PFSK-1 (cell line): ENCODE results near the gene VDAC1.

Source experiments
- FOXP2 ChIP-seq: optimal IDR thresholded peaks from 2 replicates; pipeline ENCODE3; 2011; ENCODE audit warnings: borderline replicate concordance, control low read depth, inconsistent platforms; ENCODE audit not compliant: insufficient read depth; ENCODE audit errors: extremely low read length, extremely low read depth
- POLR2AphosphoS5 ChIP-seq: IDR thresholded peaks from 2 replicates; pipeline ENCODE4 v1.6.1; 2012; ENCODE audit warnings: low read depth, mild to moderate bottlenecking, control low read depth, low read length, moderate library complexity
- REST ChIP-seq, 2 experiments: IDR thresholded peaks; 2 replicates each; pipeline versions ENCODE4 v1.6.1 to v1.8.0; 2011 to 2012; ENCODE audit warnings: low read depth in 2 of 2, low read length in 2 of 2, control low read depth in 1 of 2, inconsistent platforms in 1 of 2, mild to moderate bottlenecking in 1 of 2, moderate library complexity in 1 of 2; ENCODE audit not compliant: insufficient read depth in 1 of 2
- SIN3A ChIP-seq: IDR thresholded peaks from 2 replicates; pipeline ENCODE4 v1.6.1; 2012; ENCODE audit warnings: mild to moderate bottlenecking, low read length, moderate library complexity, borderline replicate concordance; ENCODE audit not compliant: insufficient read depth
- TAF1 ChIP-seq: IDR thresholded peaks from 2 replicates; pipeline ENCODE4 v1.6.1; 2012; ENCODE audit warnings: low read length, control low read depth, borderline replicate concordance; ENCODE audit not compliant: insufficient read depth

VDAC1 gene

GRCh38 chr5:133925866-133926488 lies 78.8 kb downstream of the VDAC1 start:
- no peak for TF ChIP-seq FOXP2
- TF ChIP-seq TAF1 = no peak
- TF ChIP-seq SIN3A = no peak
- no peak for TF ChIP-seq REST (IDR thresholded peaks at IDR 0.05; ENCODE audit: insufficient read depth in 1 of 2, low read depth in 2 of 2, low read length in 2 of 2)

- TF ChIP-seq FOXP2 = no peak
- no peak for TF ChIP-seq TAF1
- TF ChIP-seq POLR2AphosphoS5 = no peak
- no peak for TF ChIP-seq SIN3A
- no peak for TF ChIP-seq REST (IDR thresholded peaks at IDR 0.05; ENCODE audit: insufficient read depth in 1 of 2, low read depth in 2 of 2, low read length in 2 of 2)
Measured at GRCh38 chr5:133925269-133925668, 79.5 kb downstream of the VDAC1 start.

- no peak for TF ChIP-seq TAF1
- no peak for TF ChIP-seq REST (IDR thresholded peaks at IDR 0.05; ENCODE audit: insufficient read depth in 1 of 2, low read depth in 2 of 2, low read length in 2 of 2)
- no peak for TF ChIP-seq FOXP2
- TF ChIP-seq POLR2AphosphoS5 = no peak
- no peak for TF ChIP-seq SIN3A
Measured at GRCh38 chr5:133924221-133924920, 80.4 kb downstream of the VDAC1 start.

GRCh38 chr5:133921979-133922378 lies 82.8 kb downstream of the VDAC1 start:
- TF ChIP-seq REST (IDR thresholded peaks at IDR 0.05; ENCODE audit: insufficient read depth in 1 of 2, low read depth in 2 of 2, low read length in 2 of 2) (no peak), SIN3A (no peak), POLR2AphosphoS5 (no peak), TAF1 (no peak), FOXP2 (no peak)
